Activated naive CD4-positive, alpha-beta T cell (primary cell): ENCODE data around the gene PIAS2.

Experiments used
- DNase-seq, 4 experiments: peaks; one replicate each; lab custom pipeline; 2025; lab: John Stamatoyannopoulos, UW

PIAS2 gene

DNA sequence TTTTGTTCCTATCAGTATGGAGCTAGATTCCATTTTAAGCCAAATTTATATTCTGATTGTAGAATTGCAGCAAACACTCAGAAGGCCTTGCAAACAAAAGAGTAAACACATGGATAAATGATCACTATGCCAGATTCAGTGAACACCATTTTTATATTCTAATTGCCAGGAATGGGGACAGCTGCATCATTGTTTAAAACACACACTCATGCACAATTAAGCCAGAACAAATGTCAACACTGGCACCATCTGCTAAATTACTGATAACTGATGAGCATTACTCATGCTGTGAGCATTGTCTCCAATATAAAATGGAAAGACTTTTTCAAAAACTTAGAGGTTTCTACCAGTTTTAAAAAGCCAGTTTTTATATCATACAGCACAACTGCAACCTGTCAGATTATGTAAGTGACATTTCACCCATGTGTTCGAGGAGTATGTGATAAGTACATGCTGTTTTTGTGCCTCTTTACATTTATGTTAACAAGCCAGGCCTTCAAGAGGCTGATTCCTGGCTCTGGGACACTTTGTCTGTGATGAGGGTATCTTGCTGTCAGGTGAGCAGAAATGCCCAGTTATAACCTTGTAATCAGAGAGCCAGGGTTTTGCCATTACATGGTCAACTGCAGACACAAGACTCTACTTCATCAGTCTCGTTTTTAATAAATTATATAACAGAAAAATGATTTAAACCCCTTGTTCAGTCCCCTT, 156.1 kb downstream of the PIAS2 start:
- no peak for DNase-seq

DNA sequence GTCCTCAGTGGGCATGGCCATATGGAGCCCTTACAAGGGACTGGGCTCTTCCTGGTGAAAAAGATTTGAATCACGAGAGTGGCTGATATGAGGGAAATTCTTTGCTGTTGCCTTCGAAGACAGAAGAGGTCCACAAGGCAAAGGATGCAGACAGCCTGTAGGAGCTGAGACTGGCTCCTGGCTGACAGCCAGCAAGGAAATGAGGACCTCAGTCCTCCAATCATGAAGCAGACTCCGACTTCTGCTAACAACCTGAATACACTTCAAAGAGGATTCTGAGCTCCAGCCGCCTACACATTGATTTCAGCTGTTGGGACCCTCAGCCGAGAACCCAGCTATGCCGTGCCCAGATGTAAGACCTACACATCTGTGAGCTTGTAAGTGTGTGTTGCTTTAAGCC, 157.4 kb downstream of the PIAS2 start:
- DNase-seq, result no peak

- no peak for DNase-seq
These were observed 160.6 kb downstream of the PIAS2 start, which contains the start of gene ST8SIA5 for GRCh38 chr18:46756559-46757201. ST8SIA5 (minus strand) TSS chr18:46757053; CDS start chr18:46756508, 545 bp downstream.

DNA sequence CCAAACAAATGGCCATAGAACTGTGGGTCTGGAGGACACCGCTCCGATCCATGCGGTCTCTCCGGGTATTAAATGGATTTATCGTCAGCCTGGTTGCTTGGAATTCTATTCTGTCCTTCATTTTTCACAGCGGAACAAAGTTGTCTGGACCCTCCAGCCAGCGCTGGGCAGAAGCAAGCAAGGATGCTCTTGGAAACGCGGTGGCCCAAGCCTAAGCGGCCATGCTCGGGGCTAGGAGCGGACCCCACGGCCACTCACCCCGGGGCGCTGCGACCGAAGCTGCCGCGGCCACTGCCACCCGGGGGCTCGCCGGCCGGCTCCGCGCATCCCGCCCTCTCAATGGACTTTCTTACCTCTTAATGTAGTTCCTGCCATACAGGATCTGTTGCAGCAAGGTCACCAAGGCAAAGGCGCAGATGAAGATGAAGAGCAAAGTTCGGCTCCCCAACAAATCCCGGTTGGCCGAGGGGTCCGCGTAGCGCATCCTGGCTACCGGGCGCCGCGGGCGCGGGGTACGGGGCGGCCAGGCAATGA, 161.2 kb downstream of the PIAS2 start:
- DNase-seq, result no peak

- no peak for DNase-seq
These were observed 161.8 kb downstream of the PIAS2 start for GRCh38 chr18:46755315-46756024.

GRCh38 chr18:46754661-46755292, 162.5 kb downstream of the PIAS2 start:
- DNase-seq, result no peak

DNA sequence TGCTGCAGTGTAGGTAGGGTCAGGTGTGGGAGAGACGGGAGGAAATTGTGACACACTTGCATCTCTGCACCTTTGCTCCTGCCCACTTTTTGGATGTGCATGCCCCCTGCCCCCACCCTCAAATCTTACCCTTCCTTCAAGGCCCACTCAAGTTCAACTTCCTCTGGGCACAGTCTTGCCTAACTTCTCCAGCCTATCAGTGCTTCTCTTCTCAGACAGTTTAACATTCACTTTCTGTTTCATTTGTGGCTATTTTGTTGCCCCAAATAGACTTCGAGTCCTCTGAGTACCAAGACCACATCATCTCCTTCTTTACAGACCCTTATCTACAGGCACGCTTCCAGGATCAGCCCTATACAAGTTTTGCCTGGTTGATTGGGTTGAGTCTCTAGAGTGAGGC, 163.1 kb downstream of the PIAS2 start:
- DNase-seq, result no peak
